ENCODE results near the gene ZNF143.

Gene ZNF143

GRCh38 chr11:9538548-9538947 is 77.7 kb downstream of the ZNF143 start:
- TF ChIP-seq FOXP2 (optimal IDR thresholded peaks at IDR 0.05; ENCODE audit: borderline replicate concordance, extremely low read depth, extremely low read length, insufficient read depth) (no peak), SIN3A (IDR thresholded peaks at IDR 0.05; ENCODE audit: borderline replicate concordance, insufficient read depth, low read length) (no peak)

- no peak for TF ChIP-seq TAF1 (IDR thresholded peaks at IDR 0.05; ENCODE audit: borderline replicate concordance, insufficient read depth, low read length)
- no peak for TF ChIP-seq REST (IDR thresholded peaks at IDR 0.05; ENCODE audit: insufficient read depth in 1 of 2, low read depth in 2 of 2, low read length in 2 of 2)
- no peak for TF ChIP-seq POLR2AphosphoS5 (IDR thresholded peaks at IDR 0.05; ENCODE audit: low read depth, low read length)
- no peak for TF ChIP-seq SIN3A (IDR thresholded peaks at IDR 0.05; ENCODE audit: borderline replicate concordance, insufficient read depth, low read length)
- no peak for TF ChIP-seq FOXP2 (optimal IDR thresholded peaks at IDR 0.05; ENCODE audit: borderline replicate concordance, extremely low read depth, extremely low read length, insufficient read depth)
Measured at GRCh38 chr11:9550191-9550628, 89.4 kb downstream of the ZNF143 start.

GRCh38 chr11:9561279-9561982 is 100.6 kb downstream of the ZNF143 start:
- no peak for TF ChIP-seq TAF1 (IDR thresholded peaks at IDR 0.05; ENCODE audit: borderline replicate concordance, insufficient read depth, low read length)
- TF ChIP-seq REST (IDR thresholded peaks at IDR 0.05; ENCODE audit: insufficient read depth in 1 of 2, low read depth in 2 of 2, low read length in 2 of 2), result no peak
- no peak for TF ChIP-seq FOXP2 (optimal IDR thresholded peaks at IDR 0.05; ENCODE audit: borderline replicate concordance, extremely low read depth, extremely low read length, insufficient read depth)
- TF ChIP-seq POLR2AphosphoS5 (IDR thresholded peaks at IDR 0.05; ENCODE audit: low read depth, low read length), result no peak
- TF ChIP-seq SIN3A (IDR thresholded peaks at IDR 0.05; ENCODE audit: borderline replicate concordance, insufficient read depth, low read length), result no peak

GRCh38 chr11:9562716-9563115 is 101.9 kb downstream of the ZNF143 start:
- TF ChIP-seq TAF1 (IDR thresholded peaks at IDR 0.05; ENCODE audit: borderline replicate concordance, insufficient read depth, low read length) (no peak), POLR2AphosphoS5 (IDR thresholded peaks at IDR 0.05; ENCODE audit: low read depth, low read length) (no peak), FOXP2 (optimal IDR thresholded peaks at IDR 0.05; ENCODE audit: borderline replicate concordance, extremely low read depth, extremely low read length, insufficient read depth) (no peak), SIN3A (IDR thresholded peaks at IDR 0.05; ENCODE audit: borderline replicate concordance, insufficient read depth, low read length) (no peak), REST (IDR thresholded peaks at IDR 0.05; ENCODE audit: insufficient read depth in 1 of 2, low read depth in 2 of 2, low read length in 2 of 2) (no peak)

- TF ChIP-seq REST (IDR thresholded peaks at IDR 0.05; ENCODE audit: insufficient read depth in 1 of 2, low read depth in 2 of 2, low read length in 2 of 2) (no peak), POLR2AphosphoS5 (IDR thresholded peaks at IDR 0.05; ENCODE audit: low read depth, low read length) (no peak)
Measured at GRCh38 chr11:9563196-9563730, 102.5 kb downstream of the ZNF143 start.

All from PFSK-1 (cell line).